ENCODE results near the gene EEF1E1.

Gene EEF1E1

GRCh38 chr6:8075185-8075584, 27.2 kb downstream of the EEF1E1 start:
- H3K4me1 ChIP-seq (ENCODE audit: control insufficient read depth in 1 of 2, insufficient read depth in 2 of 2, low read length in 2 of 2): no peaks in the 10 kb centered on the region
- no peaks in the 10 kb centered on the region for H3K27me3 ChIP-seq (ENCODE audit: low read depth, low read length)
- no peak overlapping the region for H3K4me3 ChIP-seq (ENCODE audit: low read depth in 1 of 2, low read length in 2 of 2)
- no peaks in the 10 kb centered on the region for H3K9me3 ChIP-seq (ENCODE audit: control insufficient read depth in 1 of 2, low read length in 2 of 2)
- H3K36me3 ChIP-seq (ENCODE audit: control insufficient read depth in 1 of 2, insufficient read depth in 2 of 2, low read length in 2 of 2): no peaks in the 10 kb centered on the region
- no peak overlapping the region for H3K27ac ChIP-seq (ENCODE audit: low read length)

GRCh38 chr6:8074213-8074612, 28.1 kb downstream of the EEF1E1 start:
- Histone ChIP-seq H3K36me3 (ENCODE audit: control insufficient read depth in 1 of 2, insufficient read depth in 2 of 2, low read length in 2 of 2) (no peaks in the 10 kb centered on the region), H3K27me3 (ENCODE audit: low read depth, low read length) (no peaks in the 10 kb centered on the region), H3K27ac (ENCODE audit: low read length) (no peak overlapping the region), H3K9me3 (ENCODE audit: control insufficient read depth in 1 of 2, low read length in 2 of 2) (no peaks in the 10 kb centered on the region), H3K4me3 (ENCODE audit: low read depth in 1 of 2, low read length in 2 of 2) (no peak overlapping the region), H3K4me1 (ENCODE audit: control insufficient read depth in 1 of 2, insufficient read depth in 2 of 2, low read length in 2 of 2) (no peaks in the 10 kb centered on the region)

- H3K9me3 ChIP-seq (ENCODE audit: control insufficient read depth in 1 of 2, low read length in 2 of 2): no peaks in the 10 kb centered on the region
- no peak overlapping the region for H3K4me3 ChIP-seq (ENCODE audit: low read depth in 1 of 2, low read length in 2 of 2)
- H3K27me3 ChIP-seq (ENCODE audit: low read depth, low read length): no peaks in the 10 kb centered on the region
- H3K27ac ChIP-seq (ENCODE audit: low read length): no peak overlapping the region
- H3K4me1 ChIP-seq (ENCODE audit: control insufficient read depth in 1 of 2, insufficient read depth in 2 of 2, low read length in 2 of 2): no peaks in the 10 kb centered on the region
- H3K36me3 ChIP-seq (ENCODE audit: control insufficient read depth in 1 of 2, insufficient read depth in 2 of 2, low read length in 2 of 2): no peaks in the 10 kb centered on the region
Observed at GRCh38 chr6:8073758-8074157, 28.6 kb downstream of the EEF1E1 start.

- no peak overlapping the region for H3K27ac ChIP-seq (ENCODE audit: low read length)
- no peak overlapping the region for H3K4me3 ChIP-seq (ENCODE audit: low read depth in 1 of 2, low read length in 2 of 2)
- no peaks in the 10 kb centered on the region for H3K4me1 ChIP-seq (ENCODE audit: control insufficient read depth in 1 of 2, insufficient read depth in 2 of 2, low read length in 2 of 2)
- no peaks in the 10 kb centered on the region for H3K9me3 ChIP-seq (ENCODE audit: control insufficient read depth in 1 of 2, low read length in 2 of 2)
- no peaks in the 10 kb centered on the region for H3K36me3 ChIP-seq (ENCODE audit: control insufficient read depth in 1 of 2, insufficient read depth in 2 of 2, low read length in 2 of 2)
- H3K27me3 ChIP-seq (ENCODE audit: low read depth, low read length): no peaks in the 10 kb centered on the region
Observed at GRCh38 chr6:8070718-8071117, 31.6 kb downstream of the EEF1E1 start.

GRCh38 chr6:8069631-8070284, 32.6 kb downstream of the EEF1E1 start:
- Histone ChIP-seq H3K36me3 (ENCODE audit: control insufficient read depth in 1 of 2, insufficient read depth in 2 of 2, low read length in 2 of 2) (no peaks in the 10 kb centered on the region), H3K27me3 (ENCODE audit: low read depth, low read length) (no peaks in the 10 kb centered on the region), H3K27ac (ENCODE audit: low read length) (no peak overlapping the region), H3K4me3 (ENCODE audit: low read depth in 1 of 2, low read length in 2 of 2) (no peak overlapping the region), H3K9me3 (ENCODE audit: control insufficient read depth in 1 of 2, low read length in 2 of 2) (no peaks in the 10 kb centered on the region), H3K4me1 (ENCODE audit: control insufficient read depth in 1 of 2, insufficient read depth in 2 of 2, low read length in 2 of 2) (peaks cover 3 to 5% of the 10 kb centered on the region in 2 donors)

- Histone ChIP-seq H3K27ac (ENCODE audit: low read length) (no peak overlapping the region), H3K4me3 (ENCODE audit: low read depth in 1 of 2, low read length in 2 of 2) (no peak overlapping the region), H3K36me3 (ENCODE audit: control insufficient read depth in 1 of 2, insufficient read depth in 2 of 2, low read length in 2 of 2) (no peaks in the 10 kb centered on the region), H3K27me3 (ENCODE audit: low read depth, low read length) (no peaks in the 10 kb centered on the region), H3K4me1 (ENCODE audit: control insufficient read depth in 1 of 2, insufficient read depth in 2 of 2, low read length in 2 of 2) (peaks cover 4 to 5% of the 10 kb centered on the region in 2 donors), H3K9me3 (ENCODE audit: control insufficient read depth in 1 of 2, low read length in 2 of 2) (no peaks in the 10 kb centered on the region)
Observed at GRCh38 chr6:8069151-8069550, 33.2 kb downstream of the EEF1E1 start.

GRCh38 chr6:8066108-8066507, 36.2 kb downstream of the EEF1E1 start:
- no peaks in the 10 kb centered on the region for H3K27me3 ChIP-seq (ENCODE audit: low read depth, low read length)
- no peaks in the 10 kb centered on the region for H3K9me3 ChIP-seq (ENCODE audit: control insufficient read depth in 1 of 2, low read length in 2 of 2)
- no peak overlapping the region for H3K4me3 ChIP-seq (ENCODE audit: low read depth in 1 of 2, low read length in 2 of 2)
- H3K4me1 ChIP-seq (ENCODE audit: control insufficient read depth in 1 of 2, insufficient read depth in 2 of 2, low read length in 2 of 2): peaks cover 4 to 11% of the 10 kb centered on the region in 2 donors
- H3K27ac ChIP-seq (ENCODE audit: low read length): no peak overlapping the region
- peaks cover 6 to 10% of the 10 kb centered on the region in 2 donors for H3K36me3 ChIP-seq (ENCODE audit: control insufficient read depth in 1 of 2, insufficient read depth in 2 of 2, low read length in 2 of 2)

GRCh38 chr6:8065519-8065911, 36.8 kb downstream of the EEF1E1 start:
- Histone ChIP-seq H3K4me3 (ENCODE audit: low read depth in 1 of 2, low read length in 2 of 2) (peak overlapping the region in 1 of 2 donors; percentile 96), H3K36me3 (ENCODE audit: control insufficient read depth in 1 of 2, insufficient read depth in 2 of 2, low read length in 2 of 2) (peaks cover 6 to 12% of the 10 kb centered on the region in 2 donors), H3K27ac (ENCODE audit: low read length) (no peak overlapping the region), H3K4me1 (ENCODE audit: control insufficient read depth in 1 of 2, insufficient read depth in 2 of 2, low read length in 2 of 2) (peaks cover 4 to 11% of the 10 kb centered on the region in 2 donors), H3K27me3 (ENCODE audit: low read depth, low read length) (no peaks in the 10 kb centered on the region), H3K9me3 (ENCODE audit: control insufficient read depth in 1 of 2, low read length in 2 of 2) (no peaks in the 10 kb centered on the region)

- peak overlapping the region; percentile 80 to 96 for H3K4me3 ChIP-seq (ENCODE audit: low read depth in 1 of 2, low read length in 2 of 2)
- H3K4me1 ChIP-seq (ENCODE audit: control insufficient read depth in 1 of 2, insufficient read depth in 2 of 2, low read length in 2 of 2): peaks cover 4 to 11% of the 10 kb centered on the region in 2 donors
- H3K9me3 ChIP-seq (ENCODE audit: control insufficient read depth in 1 of 2, low read length in 2 of 2): no peaks in the 10 kb centered on the region
- H3K27ac ChIP-seq (ENCODE audit: low read length): peak overlapping the region; percentile 91
- H3K27me3 ChIP-seq (ENCODE audit: low read depth, low read length): no peaks in the 10 kb centered on the region
- peaks cover 6 to 18% of the 10 kb centered on the region in 2 donors for H3K36me3 ChIP-seq (ENCODE audit: control insufficient read depth in 1 of 2, insufficient read depth in 2 of 2, low read length in 2 of 2)
Observed at GRCh38 chr6:8064638-8065518, 37.5 kb downstream of the EEF1E1 start.

- H3K27me3 ChIP-seq (ENCODE audit: low read depth, low read length): no peaks in the 10 kb centered on the region
- peak within 1 kb of the TSS; percentile 91 for H3K27ac ChIP-seq (ENCODE audit: low read length)
- H3K9me3 ChIP-seq (ENCODE audit: control insufficient read depth in 1 of 2, low read length in 2 of 2): no peaks in the 10 kb centered on the region
- peaks cover 4 to 11% of the 10 kb centered on the region in 2 donors for H3K4me1 ChIP-seq (ENCODE audit: control insufficient read depth in 1 of 2, insufficient read depth in 2 of 2, low read length in 2 of 2)
- peaks cover 6 to 22% of the 10 kb centered on the region in 2 donors for H3K36me3 ChIP-seq (ENCODE audit: control insufficient read depth in 1 of 2, insufficient read depth in 2 of 2, low read length in 2 of 2)
- peak within 1 kb of the TSS; percentile 80 to 96 for H3K4me3 ChIP-seq (ENCODE audit: low read depth in 1 of 2, low read length in 2 of 2)
Observed at GRCh38 chr6:8063761-8064637, 38.3 kb downstream of the EEF1E1 start, which contains the start of gene BLOC1S5. Gene BLOC1S5, minus strand, starts transcription at chr6:8064389. Its CDS starts 13 bp downstream, at chr6:8064376.

- Histone ChIP-seq H3K4me3 (ENCODE audit: low read depth in 1 of 2, low read length in 2 of 2) (no peak overlapping the region), H3K27me3 (ENCODE audit: low read depth, low read length) (no peaks in the 10 kb centered on the region), H3K36me3 (ENCODE audit: control insufficient read depth in 1 of 2, insufficient read depth in 2 of 2, low read length in 2 of 2) (peaks cover 6 to 22% of the 10 kb centered on the region in 2 donors), H3K9me3 (ENCODE audit: control insufficient read depth in 1 of 2, low read length in 2 of 2) (no peaks in the 10 kb centered on the region), H3K27ac (ENCODE audit: low read length) (no peak overlapping the region), H3K4me1 (ENCODE audit: control insufficient read depth in 1 of 2, insufficient read depth in 2 of 2, low read length in 2 of 2) (peaks cover 4 to 11% of the 10 kb centered on the region in 2 donors)
Observed at GRCh38 chr6:8061736-8062135, 40.6 kb downstream of the EEF1E1 start.

Data from muscle layer of duodenum (tissue), 2 donors.